ENCODE data around the gene NEU4.
"Not testable (repeated sequence)": the region's sequence is repeated elsewhere in the genome, so short reads cannot be mapped to it uniquely, and the experiment has no call there.

GRCh38 chr2:241819947-241820624 lies 11.1 kb downstream of the NEU4 start:
- TF ChIP-seq CTCF (IDR thresholded peaks at IDR 0.05; ENCODE audit: low read length); EZH2 (IDR thresholded peaks at IDR 0.05; ENCODE audit: borderline replicate concordance, low read length): not testable (repeated sequence)

Measured in OCI-LY1 (cell line).